ENCODE measurements around the gene STPG1.

- TF ChIP-seq POLR2A (IDR thresholded peaks at IDR 0.05) (no peak), CTCF (IDR thresholded peaks at IDR 0.05) (no peak), POLR2AphosphoS5 (IDR thresholded peaks at IDR 0.05) (no peak), EP300 (IDR thresholded peaks at IDR 0.05) (no peak)
These were observed 13.9 kb upstream of the STPG1 start for GRCh38 chr1:24427545-24427862.

All from upper lobe of left lung (tissue), 4 donors.